ENCODE results near the gene MAP3K7.

GRCh38 chr6:90465686-90466085 is 121.2 kb downstream of the MAP3K7 start:
- no peak for TF ChIP-seq CTCF (conservative IDR thresholded peaks at IDR 0.05)
- TF ChIP-seq EZH2 (IDR thresholded peaks at IDR 0.05; ENCODE audit: low read depth) = no peak
